ENCODE data around the gene ASB13. TPM values are rescaled to one million over a fixed set of nuclear protein-coding genes. Genes with fewer than 3 reads are reported as not detected.

ASB13 gene
- total and polyA plus RNA-seq, 2 of the 13 experiments (the other 11 are each of a cell fraction or from before 2014, with no cell fraction given) = 9.3 to 15.4 TPM

DNA sequence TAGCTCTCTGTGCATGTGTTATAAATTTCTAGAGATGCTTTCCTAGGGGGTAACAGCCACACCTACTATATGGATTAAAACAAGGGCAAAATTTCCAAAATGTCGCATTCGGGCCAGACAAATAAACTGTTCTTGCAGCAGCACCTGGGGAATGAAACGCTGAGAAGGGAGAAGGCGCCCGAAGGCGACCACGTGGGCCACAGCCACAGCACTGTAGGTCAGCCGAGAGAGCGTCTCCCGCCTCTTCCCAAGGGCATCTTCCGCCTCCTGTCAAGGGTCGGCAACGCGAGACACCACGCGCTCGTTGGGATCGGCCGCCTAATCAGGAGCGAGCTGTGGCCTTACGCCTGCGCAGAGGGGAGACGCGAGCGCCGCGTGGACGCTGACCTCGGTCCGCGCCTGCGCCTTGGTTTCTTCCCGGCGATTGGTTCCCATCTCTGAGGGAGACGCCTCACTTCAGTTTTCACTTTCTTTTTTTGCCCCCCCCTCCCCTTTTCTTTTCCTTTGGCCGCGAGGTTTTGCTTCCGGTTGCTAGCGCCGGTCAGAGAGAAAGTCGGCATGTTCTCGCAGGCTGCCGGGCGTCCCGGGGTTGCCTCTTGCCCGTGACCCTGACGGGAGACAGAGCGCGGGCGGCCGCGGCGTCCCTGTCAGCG, 18.0 kb upstream of the ASB13 start, which contains the start of gene TASOR2 (continued):
- no peak for TF ChIP-seq GATA4 (IDR thresholded peaks at IDR 0.05; ENCODE audit: borderline replicate concordance, low read depth)
- TF ChIP-seq FOXO1 (CRISPR knock-in tag; IDR thresholded peaks at IDR 0.05) = peak; percentile 77
- TF ChIP-seq KLF9 (CRISPR knock-in tag; IDR thresholded peaks at IDR 0.05; ENCODE audit: low read depth) = peak; percentile 87
- peak; percentile 55; the same call in 1 of the 2 replicates for TF ChIP-seq ZNF644 (CRISPR knock-in tag; IDR thresholded peaks at IDR 0.05; ENCODE audit: low read depth)
- peak; percentile 46; the same call in 1 of the 2 replicates for TF ChIP-seq CAMTA2 (CRISPR knock-in tag; IDR thresholded peaks at IDR 0.05; ENCODE audit: borderline replicate concordance)
- TF ChIP-seq TEAD3 (CRISPR knock-in tag; optimal IDR thresholded peaks at IDR 0.05; ENCODE audit: borderline replicate concordance) = peak; percentile 65
- peak; percentile 87 for TF ChIP-seq GMEB1 (CRISPR knock-in tag; IDR thresholded peaks at IDR 0.05; ENCODE audit: borderline replicate concordance)
- TF ChIP-seq ZMAT3 (CRISPR knock-in tag; conservative IDR thresholded peaks at IDR 0.05) = peak; percentile 99
- peak; percentile 73 for TF ChIP-seq MEIS1 (CRISPR knock-in tag; IDR thresholded peaks at IDR 0.05; ENCODE audit: borderline replicate concordance)
- peak; percentile 93 for TF ChIP-seq ZNF891 (CRISPR knock-in tag; IDR thresholded peaks at IDR 0.05)
- peak; percentile 95 for TF ChIP-seq SNAPC2 (CRISPR knock-in tag; IDR thresholded peaks at IDR 0.05)
- TF ChIP-seq TBL1XR1 (IDR thresholded peaks at IDR 0.05; ENCODE audit: borderline replicate concordance, low read length, partially characterized antibody) = no peak
- TF ChIP-seq, protein P1, sequence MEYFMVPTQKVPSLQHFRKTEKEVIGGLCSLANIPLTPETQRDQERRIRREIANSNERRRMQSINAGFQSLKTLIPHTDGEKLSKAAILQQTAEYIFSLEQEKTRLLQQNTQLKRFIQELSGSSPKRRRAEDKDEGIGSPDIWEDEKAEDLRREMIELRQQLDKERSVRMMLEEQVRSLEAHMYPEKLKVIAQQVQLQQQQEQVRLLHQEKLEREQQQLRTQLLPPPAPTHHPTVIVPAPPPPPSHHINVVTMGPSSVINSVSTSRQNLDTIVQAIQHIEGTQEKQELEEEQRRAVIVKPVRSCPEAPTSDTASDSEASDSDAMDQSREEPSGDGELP (IDR thresholded peaks at IDR 0.05; ENCODE audit: borderline replicate concordance, low read depth) = no peak; the same call in 1 of the 2 replicates
- peak; percentile 84; the same call in 1 of the 2 replicates for TF ChIP-seq ZNF788 (CRISPR knock-in tag; IDR thresholded peaks at IDR 0.05; ENCODE audit: borderline replicate concordance)
- TF ChIP-seq, protein P2, sequence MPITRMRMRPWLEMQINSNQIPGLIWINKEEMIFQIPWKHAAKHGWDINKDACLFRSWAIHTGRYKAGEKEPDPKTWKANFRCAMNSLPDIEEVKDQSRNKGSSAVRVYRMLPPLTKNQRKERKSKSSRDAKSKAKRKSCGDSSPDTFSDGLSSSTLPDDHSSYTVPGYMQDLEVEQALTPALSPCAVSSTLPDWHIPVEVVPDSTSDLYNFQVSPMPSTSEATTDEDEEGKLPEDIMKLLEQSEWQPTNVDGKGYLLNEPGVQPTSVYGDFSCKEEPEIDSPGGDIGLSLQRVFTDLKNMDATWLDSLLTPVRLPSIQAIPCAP (CRISPR knock-in tag; IDR thresholded peaks at IDR 0.05; ENCODE audit: low read depth) = no peak
- TF ChIP-seq, protein P3, sequence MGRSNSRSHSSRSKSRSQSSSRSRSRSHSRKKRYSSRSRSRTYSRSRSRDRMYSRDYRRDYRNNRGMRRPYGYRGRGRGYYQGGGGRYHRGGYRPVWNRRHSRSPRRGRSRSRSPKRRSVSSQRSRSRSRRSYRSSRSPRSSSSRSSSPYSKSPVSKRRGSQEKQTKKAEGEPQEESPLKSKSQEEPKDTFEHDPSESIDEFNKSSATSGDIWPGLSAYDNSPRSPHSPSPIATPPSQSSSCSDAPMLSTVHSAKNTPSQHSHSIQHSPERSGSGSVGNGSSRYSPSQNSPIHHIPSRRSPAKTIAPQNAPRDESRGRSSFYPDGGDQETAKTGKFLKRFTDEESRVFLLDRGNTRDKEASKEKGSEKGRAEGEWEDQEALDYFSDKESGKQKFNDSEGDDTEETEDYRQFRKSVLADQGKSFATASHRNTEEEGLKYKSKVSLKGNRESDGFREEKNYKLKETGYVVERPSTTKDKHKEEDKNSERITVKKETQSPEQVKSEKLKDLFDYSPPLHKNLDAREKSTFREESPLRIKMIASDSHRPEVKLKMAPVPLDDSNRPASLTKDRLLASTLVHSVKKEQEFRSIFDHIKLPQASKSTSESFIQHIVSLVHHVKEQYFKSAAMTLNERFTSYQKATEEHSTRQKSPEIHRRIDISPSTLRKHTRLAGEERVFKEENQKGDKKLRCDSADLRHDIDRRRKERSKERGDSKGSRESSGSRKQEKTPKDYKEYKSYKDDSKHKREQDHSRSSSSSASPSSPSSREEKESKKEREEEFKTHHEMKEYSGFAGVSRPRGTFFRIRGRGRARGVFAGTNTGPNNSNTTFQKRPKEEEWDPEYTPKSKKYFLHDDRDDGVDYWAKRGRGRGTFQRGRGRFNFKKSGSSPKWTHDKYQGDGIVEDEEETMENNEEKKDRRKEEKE (IDR thresholded peaks at IDR 0.05) = no peak
- peak; percentile 80; the same call in 1 of the 2 replicates for TF ChIP-seq ZNF350 (CRISPR knock-in tag; IDR thresholded peaks at IDR 0.05; ENCODE audit: borderline replicate concordance, low read depth)
- TF ChIP-seq ARID2 (CRISPR knock-in tag; IDR thresholded peaks at IDR 0.05; ENCODE audit: borderline replicate concordance) = peak; percentile 56; the same call in 1 of the 2 replicates
- no peak for TF ChIP-seq PTBP1 (IDR thresholded peaks at IDR 0.05; ENCODE audit: low read depth, low read length, poor library complexity, severe bottlenecking)
- peak; percentile 83; the same call in 1 of the 2 replicates for TF ChIP-seq KLF13 (CRISPR knock-in tag; IDR thresholded peaks at IDR 0.05)
- no peak for TF ChIP-seq HNRNPH1 (optimal IDR thresholded peaks at IDR 0.05; ENCODE audit: low read depth, low read length)
- TF ChIP-seq PLSCR1 (CRISPR knock-in tag; IDR thresholded peaks at IDR 0.05; ENCODE audit: borderline replicate concordance) = 0 out of 2 replicates have a peak, but pooled peaks have one; percentile 64
- peak; percentile 92; the same call in 1 of the 2 replicates for TF ChIP-seq NFKBIZ (CRISPR knock-in tag; IDR thresholded peaks at IDR 0.05)
